ENCODE results near the gene CASP3.

CASP3 gene

GRCh38 chr4:184590196-184590595 is 59.1 kb downstream of the CASP3 start:
- no peak overlapping the region for H3K9ac ChIP-seq (ENCODE audit: low read length)
- H3K4me3 ChIP-seq (ENCODE audit: low read depth in 1 of 2, low read length in 2 of 2): no peak overlapping the region

DNA sequence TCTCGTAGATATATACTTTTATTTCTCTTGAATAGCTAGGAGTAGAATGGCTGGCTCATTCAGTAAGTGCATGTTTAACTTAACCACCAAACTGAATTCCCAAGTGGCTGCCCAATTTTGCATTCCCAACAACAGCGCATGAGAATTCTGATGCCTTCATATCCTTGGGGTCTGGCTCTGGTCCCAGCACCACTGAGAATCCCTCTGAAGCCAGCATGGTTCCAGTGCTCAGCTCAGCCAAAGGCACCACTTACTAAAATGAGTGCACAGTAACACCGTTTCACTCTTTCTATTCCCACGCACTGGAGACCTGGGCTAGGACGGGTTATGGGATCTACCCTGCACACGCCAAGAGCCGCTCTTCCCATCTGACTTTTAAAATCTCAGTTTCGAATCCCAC is 60.4 kb downstream of the CASP3 start:
- no peaks in the 10 kb centered on the region for H3K9me3 ChIP-seq (ENCODE audit: low read length)
- no peaks in the 10 kb centered on the region for H3K36me3 ChIP-seq (ENCODE audit: insufficient read depth, low read length)
- no peaks in the 10 kb centered on the region for H3K27me3 ChIP-seq (ENCODE audit: control insufficient read depth in 1 of 2, insufficient read depth in 2 of 2, low read length in 2 of 2)
- no peak overlapping the region for H3K4me3 ChIP-seq (ENCODE audit: low read depth in 1 of 2, low read length in 2 of 2)
- H3K27ac ChIP-seq (ENCODE audit: low read depth, low read length): no peak overlapping the region
- no peaks in the 10 kb centered on the region for H3K4me1 ChIP-seq (ENCODE audit: insufficient read depth, low read length)
- no peak overlapping the region for H3K9ac ChIP-seq (ENCODE audit: low read length)

More at GRCh38 chr4:184590196-184590595, 59.1 kb downstream of the CASP3 start:
- no peaks in the 10 kb centered on the region for H3K36me3 ChIP-seq (ENCODE audit: insufficient read depth, low read length)
- no peaks in the 10 kb centered on the region for H3K9me3 ChIP-seq (ENCODE audit: low read length)
- no peak overlapping the region for H3K27ac ChIP-seq (ENCODE audit: low read depth, low read length)
- no peaks in the 10 kb centered on the region for H3K4me1 ChIP-seq (ENCODE audit: insufficient read depth, low read length)
- no peaks in the 10 kb centered on the region for H3K27me3 ChIP-seq (ENCODE audit: control insufficient read depth in 1 of 2, insufficient read depth in 2 of 2, low read length in 2 of 2)

DNA sequence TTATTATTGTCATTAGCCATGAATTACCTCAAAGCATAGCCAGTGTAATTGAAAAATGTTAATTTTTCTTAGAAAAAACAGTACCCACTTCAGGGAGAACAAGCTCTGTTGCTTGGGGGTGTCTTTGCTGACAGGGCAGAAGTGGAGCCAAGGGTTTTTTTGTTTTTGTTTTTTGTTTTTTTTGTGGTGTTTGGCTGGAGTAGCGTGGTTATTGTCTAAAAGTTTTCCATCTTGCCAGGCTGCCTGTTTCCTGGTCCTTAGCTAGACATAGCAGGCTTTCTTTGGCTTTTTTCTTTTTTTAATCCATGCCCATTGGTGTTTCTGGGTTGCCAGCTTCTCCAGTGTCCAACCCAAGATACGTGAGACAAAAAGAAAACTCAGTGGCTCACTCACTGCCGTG is 61.5 kb downstream of the CASP3 start:
- H3K4me3 ChIP-seq (ENCODE audit: low read depth in 1 of 2, low read length in 2 of 2): no peak overlapping the region
- H3K9me3 ChIP-seq (ENCODE audit: low read length): no peaks in the 10 kb centered on the region
- H3K27me3 ChIP-seq (ENCODE audit: control insufficient read depth in 1 of 2, insufficient read depth in 2 of 2, low read length in 2 of 2): no peaks in the 10 kb centered on the region
- H3K36me3 ChIP-seq (ENCODE audit: insufficient read depth, low read length): no peaks in the 10 kb centered on the region
- H3K27ac ChIP-seq (ENCODE audit: low read depth, low read length): no peak overlapping the region
- H3K4me1 ChIP-seq (ENCODE audit: insufficient read depth, low read length): no peaks in the 10 kb centered on the region
- H3K9ac ChIP-seq (ENCODE audit: low read length): no peak overlapping the region

- no peak overlapping the region for H3K9ac ChIP-seq (ENCODE audit: low read length)
- H3K27ac ChIP-seq (ENCODE audit: low read depth, low read length): no peak overlapping the region
- no peak overlapping the region for H3K4me3 ChIP-seq (ENCODE audit: low read depth in 1 of 2, low read length in 2 of 2)
- no peaks in the 10 kb centered on the region for H3K36me3 ChIP-seq (ENCODE audit: insufficient read depth, low read length)
- H3K27me3 ChIP-seq (ENCODE audit: control insufficient read depth in 1 of 2, insufficient read depth in 2 of 2, low read length in 2 of 2): no peaks in the 10 kb centered on the region
- H3K9me3 ChIP-seq (ENCODE audit: low read length): no peaks in the 10 kb centered on the region
- no peaks in the 10 kb centered on the region for H3K4me1 ChIP-seq (ENCODE audit: insufficient read depth, low read length)
These were observed 62.0 kb downstream of the CASP3 start for GRCh38 chr4:184587221-184587620.

DNA sequence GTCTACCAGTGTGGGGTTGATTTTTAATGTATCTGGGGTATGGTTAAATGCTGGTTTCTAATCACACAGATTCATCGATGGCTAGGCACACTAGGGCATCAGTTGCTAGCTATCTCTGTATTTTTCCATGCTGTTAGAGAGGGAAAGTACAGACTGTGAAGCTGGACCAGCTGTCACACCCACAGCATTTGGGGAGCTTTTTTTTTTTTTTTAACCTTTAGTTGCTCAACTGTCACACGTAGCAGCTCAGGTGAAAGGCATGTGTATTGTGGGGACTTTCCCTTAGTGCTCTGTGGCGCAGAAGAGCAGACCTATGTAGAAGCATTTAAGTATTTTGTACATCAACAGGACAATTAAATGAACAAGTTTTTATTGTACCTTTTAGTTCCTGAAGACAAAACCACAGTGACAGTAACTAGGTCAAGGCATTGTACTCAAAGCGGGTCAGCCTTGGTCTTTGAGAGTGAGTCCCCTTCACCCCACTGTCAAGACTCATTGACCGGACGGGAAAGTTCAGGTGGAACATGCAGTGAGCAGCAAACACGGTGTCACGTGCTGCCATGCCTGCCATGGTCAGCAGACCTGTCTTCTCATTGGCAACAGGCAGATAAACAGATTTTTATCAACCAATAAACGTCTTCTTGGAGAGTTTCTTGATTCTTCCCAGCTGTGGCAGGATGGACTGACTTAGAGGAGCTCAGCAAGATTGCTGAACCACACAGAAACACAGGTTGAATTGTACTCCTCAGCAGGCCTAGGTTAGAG is 65.3 kb downstream of the CASP3 start:
- H3K9ac ChIP-seq (ENCODE audit: low read length): no peak overlapping the region
- no peaks in the 10 kb centered on the region for H3K9me3 ChIP-seq (ENCODE audit: low read length)
- no peaks in the 10 kb centered on the region for H3K27me3 ChIP-seq (ENCODE audit: control insufficient read depth in 1 of 2, insufficient read depth in 2 of 2, low read length in 2 of 2)
- H3K4me3 ChIP-seq (ENCODE audit: low read depth in 1 of 2, low read length in 2 of 2): no peak overlapping the region
- H3K4me1 ChIP-seq (ENCODE audit: insufficient read depth, low read length): no peaks in the 10 kb centered on the region
- H3K36me3 ChIP-seq (ENCODE audit: insufficient read depth, low read length): no peaks in the 10 kb centered on the region
- H3K27ac ChIP-seq (ENCODE audit: low read depth, low read length): no peak overlapping the region

All from muscle layer of colon (tissue), 2 donors.